AG04449 (cell line): Measurements from ENCODE around the gene KIAA0825.

ENCODE experiments used
- CTCF ChIA-PET: fragments of 350-600 bp; formaldehyde crosslinking; extraction: SDS; loops from one replicate; lab custom pipeline; 2021; ENCODE audit warnings: antibody characterized with exemption; lab: Yijun Ruan, JAX
- POLR2A ChIA-PET: fragments of 400-600, 350-600 bp; formaldehyde crosslinking; extraction: SDS; loops from one replicate; lab custom pipeline; 2020; ENCODE audit warnings: antibody characterized with exemption, inconsistent platforms; lab: Yijun Ruan, JAX
- DNase-seq: peaks from one replicate; pipeline ENCODE4 v3.0.0-alpha.2; 2010; ENCODE audit warnings: low read depth, low spot score
- H3K4me3 ChIP-seq: 2 replicates; pipeline ENCODE4 v1.5.1; 2011; ENCODE audit warnings: low read depth, mild to moderate bottlenecking, control low read depth, low read length
- TF ChIP-seq, protein P1 (sequence below): IDR thresholded peaks from one replicate; pipeline ENCODE4 v1.5.1; 2011; ENCODE audit warnings: mild to moderate bottlenecking, moderate library complexity, low read length, control low read depth, inconsistent platforms; ENCODE audit not compliant: insufficient read depth; ENCODE audit errors: missing control alignments

KIAA0825 gene

GRCh38 chr5:94646758-94647157 is 28.4 kb upstream of the KIAA0825 start:
- TF ChIP-seq, protein P1, sequence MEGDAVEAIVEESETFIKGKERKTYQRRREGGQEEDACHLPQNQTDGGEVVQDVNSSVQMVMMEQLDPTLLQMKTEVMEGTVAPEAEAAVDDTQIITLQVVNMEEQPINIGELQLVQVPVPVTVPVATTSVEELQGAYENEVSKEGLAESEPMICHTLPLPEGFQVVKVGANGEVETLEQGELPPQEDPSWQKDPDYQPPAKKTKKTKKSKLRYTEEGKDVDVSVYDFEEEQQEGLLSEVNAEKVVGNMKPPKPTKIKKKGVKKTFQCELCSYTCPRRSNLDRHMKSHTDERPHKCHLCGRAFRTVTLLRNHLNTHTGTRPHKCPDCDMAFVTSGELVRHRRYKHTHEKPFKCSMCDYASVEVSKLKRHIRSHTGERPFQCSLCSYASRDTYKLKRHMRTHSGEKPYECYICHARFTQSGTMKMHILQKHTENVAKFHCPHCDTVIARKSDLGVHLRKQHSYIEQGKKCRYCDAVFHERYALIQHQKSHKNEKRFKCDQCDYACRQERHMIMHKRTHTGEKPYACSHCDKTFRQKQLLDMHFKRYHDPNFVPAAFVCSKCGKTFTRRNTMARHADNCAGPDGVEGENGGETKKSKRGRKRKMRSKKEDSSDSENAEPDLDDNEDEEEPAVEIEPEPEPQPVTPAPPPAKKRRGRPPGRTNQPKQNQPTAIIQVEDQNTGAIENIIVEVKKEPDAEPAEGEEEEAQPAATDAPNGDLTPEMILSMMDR = no peak
- no peak for DNase-seq
- CTCF ChIA-PET = no interaction called here
- POLR2A ChIA-PET = no interaction called here
- no peak overlapping the region for H3K4me3 ChIP-seq

GRCh38 chr5:94645053-94645452 is 26.6 kb upstream of the KIAA0825 start:
- TF ChIP-seq, protein P1 = no peak
- CTCF ChIA-PET = no interaction called here
- POLR2A ChIA-PET = no interaction called here

DNA sequence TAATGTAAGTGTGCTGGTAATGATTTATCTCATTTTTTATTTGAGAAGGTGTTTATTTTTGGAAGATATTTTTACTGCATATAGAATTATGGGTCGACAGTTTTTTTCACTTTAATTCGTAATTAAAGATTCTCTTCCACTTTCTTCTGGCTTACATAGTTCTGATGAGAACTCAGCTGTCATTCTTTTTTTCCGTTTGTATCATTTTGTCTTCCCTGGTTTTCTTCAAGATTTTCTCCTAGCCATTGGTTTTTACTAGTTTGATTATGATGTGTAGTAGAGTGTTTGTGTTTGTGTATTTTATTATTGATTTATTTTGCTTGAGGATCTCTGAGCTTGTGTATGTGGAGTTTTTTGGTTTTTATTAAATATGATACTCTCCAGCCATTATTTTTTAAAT is 21.8 kb upstream of the KIAA0825 start:
- no peak overlapping the region for H3K4me3 ChIP-seq

More at GRCh38 chr5:94645053-94645452, 26.6 kb upstream of the KIAA0825 start:
- H3K4me3 ChIP-seq = no peak overlapping the region
- DNase-seq = no peak

DNA sequence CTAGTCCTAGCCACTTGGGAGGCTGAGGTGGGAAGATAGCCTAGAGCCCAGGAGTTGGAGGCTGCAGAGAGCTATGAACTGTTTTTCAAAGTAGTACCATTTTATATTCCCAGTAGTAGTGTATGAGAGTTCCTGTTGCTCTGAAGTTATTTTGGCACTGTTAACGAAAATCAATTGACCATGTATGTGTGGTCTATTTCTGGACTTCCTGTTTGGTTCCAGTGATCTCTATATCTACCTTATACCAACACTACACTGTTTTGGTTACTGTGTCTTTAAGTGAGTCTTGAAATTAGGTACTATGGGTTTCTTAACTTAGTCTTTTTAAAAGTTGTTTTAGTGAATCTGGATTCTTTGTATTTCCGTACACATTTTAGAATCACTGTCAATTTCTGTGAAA is 13.6 kb upstream of the KIAA0825 start:
- CTCF ChIA-PET = no interaction called here
- no peak for DNase-seq

More for the DNA sequence above, 21.8 kb upstream of the KIAA0825 start:
- DNase-seq = no peak
- ChIA-PET POLR2A (no interaction called here), CTCF (no interaction called here)
- TF ChIP-seq, protein P1 = no peak

DNA sequence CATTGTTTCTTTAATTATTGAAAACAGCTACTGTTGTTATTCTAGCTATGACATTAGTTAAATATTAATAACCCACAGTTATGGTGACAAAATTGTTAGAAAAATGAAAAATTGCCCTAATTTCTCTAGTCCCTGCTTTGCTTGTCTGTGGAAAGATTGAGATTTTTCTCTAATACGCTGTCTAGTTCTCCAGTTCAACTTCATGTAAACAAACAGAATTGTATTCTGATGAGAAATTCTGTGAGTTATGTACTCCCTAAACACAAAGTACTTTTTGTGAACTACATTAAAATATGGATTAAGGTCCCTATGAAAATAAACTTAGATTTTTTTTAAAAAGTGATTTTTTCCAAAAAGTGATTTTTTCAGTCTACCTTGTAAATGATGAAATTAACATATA is 8.8 kb upstream of the KIAA0825 start:
- ChIA-PET CTCF (no interaction called here), POLR2A (no interaction called here)
- H3K4me3 ChIP-seq = no peak overlapping the region
- DNase-seq = no peak
- TF ChIP-seq, protein P1 = no peak

More for the DNA sequence above, 13.6 kb upstream of the KIAA0825 start:
- TF ChIP-seq, protein P1 = no peak
- H3K4me3 ChIP-seq = no peak overlapping the region
- POLR2A ChIA-PET = no interaction called here

DNA sequence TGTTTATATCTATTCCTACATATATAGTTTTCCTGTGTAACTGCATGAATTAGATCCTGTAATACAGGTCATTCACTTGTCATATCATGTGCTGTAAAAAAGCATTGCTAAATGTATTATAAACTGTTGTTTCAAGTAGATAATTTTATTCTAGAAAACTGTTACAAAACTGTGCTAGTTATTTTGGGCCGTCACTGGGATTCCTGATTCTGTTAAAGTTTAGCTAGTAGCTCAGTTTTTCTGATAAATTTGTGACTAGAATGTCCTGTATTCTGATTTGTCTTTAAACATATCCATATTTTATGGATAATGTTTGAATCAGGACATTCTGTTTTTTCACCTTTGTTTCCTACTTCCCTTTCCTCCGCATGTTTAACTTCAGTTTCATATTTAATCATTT is 5.5 kb upstream of the KIAA0825 start:
- no peak overlapping the region for H3K4me3 ChIP-seq
- ChIA-PET CTCF (no interaction called here), POLR2A (no interaction called here)
- TF ChIP-seq, protein P1 = no peak
- no peak for DNase-seq
